ENCODE measurements around the gene CLEC2D. TPM values are rescaled to one million over a fixed set of nuclear protein-coding genes. Genes with fewer than 3 reads are reported as not detected.

Gene CLEC2D
- total RNA-seq, 1 experiment from 2014 or later, result 2.9 TPM

GRCh38 chr12:9636150-9636850 lies 33.2 kb upstream of the CLEC2D start:
- ChIA-PET POLR2A (ENCODE audit: unreplicated experiment) (interaction anchor here (0.7 kb wide), 1 partner anchor 11 kb away, joined by 3 read pairs; no protein-coding TSS in a partner anchor), CTCF (no interaction called here)
- Histone ChIP-seq H3K27me3 (ENCODE audit: low read length) (no peaks in the 10 kb centered on the region), H3K4me3 (ENCODE audit: low read length) (no peak overlapping the region), H4K20me1 (ENCODE audit: low read length) (no peaks in the 10 kb centered on the region), H3K4me1 (ENCODE audit: insufficient read depth, low read length) (peaks cover 8% of the 10 kb centered on the region; the same call in 1 of the 2 replicates), H3F3A (ENCODE audit: low read length, unreplicated experiment) (no peaks in the 10 kb centered on the region), H2AFZ (ENCODE audit: low read length) (no peak overlapping the region), H3K9me3 (ENCODE audit: low read length) (no peaks in the 10 kb centered on the region), H3K9me2 (replicated peaks; ENCODE audit: low read length) (no peaks in the 10 kb centered on the region), H3K36me3 (ENCODE audit: low read depth, low read length) (no peaks in the 10 kb centered on the region), H3K27ac (ENCODE audit: low read length) (no peak overlapping the region), H3K79me2 (ENCODE audit: low read length) (no peaks in the 10 kb centered on the region), H3K4me2 (ENCODE audit: low read length) (no peak overlapping the region), H3K9ac (ENCODE audit: low read length) (no peak overlapping the region)
- ATAC-seq (no peak), DNase-seq (no peak)
- no TSS peak for BruUV-seq (replicated peaks)
- TF ChIP-seq EZH2phosphoT487 (IDR thresholded peaks at IDR 0.05; ENCODE audit: borderline replicate concordance, low read length) (no peak), EZH2 (IDR thresholded peaks at IDR 0.05; ENCODE audit: low read length, unreplicated experiment) (no peak)
- TF ChIP-seq, protein P1, sequence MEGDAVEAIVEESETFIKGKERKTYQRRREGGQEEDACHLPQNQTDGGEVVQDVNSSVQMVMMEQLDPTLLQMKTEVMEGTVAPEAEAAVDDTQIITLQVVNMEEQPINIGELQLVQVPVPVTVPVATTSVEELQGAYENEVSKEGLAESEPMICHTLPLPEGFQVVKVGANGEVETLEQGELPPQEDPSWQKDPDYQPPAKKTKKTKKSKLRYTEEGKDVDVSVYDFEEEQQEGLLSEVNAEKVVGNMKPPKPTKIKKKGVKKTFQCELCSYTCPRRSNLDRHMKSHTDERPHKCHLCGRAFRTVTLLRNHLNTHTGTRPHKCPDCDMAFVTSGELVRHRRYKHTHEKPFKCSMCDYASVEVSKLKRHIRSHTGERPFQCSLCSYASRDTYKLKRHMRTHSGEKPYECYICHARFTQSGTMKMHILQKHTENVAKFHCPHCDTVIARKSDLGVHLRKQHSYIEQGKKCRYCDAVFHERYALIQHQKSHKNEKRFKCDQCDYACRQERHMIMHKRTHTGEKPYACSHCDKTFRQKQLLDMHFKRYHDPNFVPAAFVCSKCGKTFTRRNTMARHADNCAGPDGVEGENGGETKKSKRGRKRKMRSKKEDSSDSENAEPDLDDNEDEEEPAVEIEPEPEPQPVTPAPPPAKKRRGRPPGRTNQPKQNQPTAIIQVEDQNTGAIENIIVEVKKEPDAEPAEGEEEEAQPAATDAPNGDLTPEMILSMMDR (conservative IDR thresholded peaks at IDR 0.05; ENCODE audit: low read depth, low read length), result no peak
- intact Hi-C loops (cut with micrococcal nuclease), result no loop called here

DNA sequence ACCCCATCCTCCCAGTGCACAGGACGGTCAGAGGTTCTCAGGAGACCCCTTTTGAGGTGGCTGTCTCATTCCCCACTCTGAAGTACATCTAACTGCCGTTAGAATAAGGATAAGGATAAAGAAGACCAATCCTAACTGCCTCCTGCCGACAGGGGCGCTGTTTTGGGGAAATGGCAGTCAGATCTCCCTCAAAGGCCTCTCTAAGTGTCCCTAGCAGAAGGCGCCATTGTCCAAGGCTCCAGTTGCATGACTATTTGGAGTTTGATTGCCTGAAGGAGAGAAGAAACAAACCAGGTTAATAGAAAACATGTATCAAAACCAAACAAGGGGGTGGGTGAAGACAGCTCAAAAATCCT lies 32.7 kb upstream of the CLEC2D start:
- Histone ChIP-seq H3F3A (ENCODE audit: low read length, unreplicated experiment) (no peaks in the 10 kb centered on the region), H3K36me3 (ENCODE audit: low read depth, low read length) (no peaks in the 10 kb centered on the region), H3K4me3 (ENCODE audit: low read length) (no peak overlapping the region), H3K9me3 (ENCODE audit: low read length) (no peaks in the 10 kb centered on the region), H3K27ac (ENCODE audit: low read length) (no peak overlapping the region), H3K9ac (ENCODE audit: low read length) (no peak overlapping the region), H3K4me1 (ENCODE audit: insufficient read depth, low read length) (peaks cover 8% of the 10 kb centered on the region; the same call in 1 of the 2 replicates), H3K9me2 (replicated peaks; ENCODE audit: low read length) (no peaks in the 10 kb centered on the region), H4K20me1 (ENCODE audit: low read length) (no peaks in the 10 kb centered on the region), H2AFZ (ENCODE audit: low read length) (no peak overlapping the region), H3K4me2 (ENCODE audit: low read length) (no peak overlapping the region), H3K27me3 (ENCODE audit: low read length) (no peaks in the 10 kb centered on the region), H3K79me2 (ENCODE audit: low read length) (no peaks in the 10 kb centered on the region)
- no peak for DNase-seq
- intact Hi-C loops (cut with micrococcal nuclease), result no loop called here
- no peak for TF ChIP-seq EZH2 (IDR thresholded peaks at IDR 0.05; ENCODE audit: low read length, unreplicated experiment)
- no peak for TF ChIP-seq EZH2phosphoT487 (IDR thresholded peaks at IDR 0.05; ENCODE audit: borderline replicate concordance, low read length)
- TF ChIP-seq, protein P1 (conservative IDR thresholded peaks at IDR 0.05; ENCODE audit: low read depth, low read length), result 0 out of 2 replicates have a peak, but pooled peaks have one; percentile 11
- no peak for ATAC-seq
- ChIA-PET CTCF (no interaction called here), POLR2A (ENCODE audit: unreplicated experiment) (interaction anchor here (0.7 kb wide), 1 partner anchor 10 kb away, joined by 3 read pairs; no protein-coding TSS in a partner anchor)
- no TSS peak for BruUV-seq (replicated peaks)

DNA sequence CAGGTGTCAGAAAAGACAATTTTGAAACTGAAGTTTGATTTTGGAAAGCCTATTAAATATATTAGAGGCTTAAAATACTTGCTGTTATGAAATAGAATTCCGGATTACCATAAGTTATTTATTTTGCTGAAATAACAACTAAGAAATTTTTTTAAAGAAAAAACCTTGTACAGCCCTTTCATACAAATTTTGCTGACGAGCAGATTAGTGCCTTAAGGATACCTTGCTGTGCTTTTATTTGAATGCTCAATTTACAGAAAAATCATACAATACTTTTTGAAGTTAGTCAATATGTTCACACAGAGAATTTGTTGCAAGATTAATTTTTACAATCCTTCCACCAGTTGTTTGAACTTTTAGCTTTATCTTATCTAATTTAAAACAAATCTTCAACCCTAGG lies 29.5 kb upstream of the CLEC2D start:
- no TSS peak for BruUV-seq (replicated peaks)
- POLR2A ChIA-PET (ENCODE audit: unreplicated experiment), result no interaction called here

More for the DNA sequence above, 29.5 kb upstream of the CLEC2D start:
- Histone ChIP-seq H3K4me1 (ENCODE audit: insufficient read depth, low read length) (peaks cover 6% of the 10 kb centered on the region; the same call in 1 of the 2 replicates), H3K9me2 (replicated peaks; ENCODE audit: low read length) (no peaks in the 10 kb centered on the region), H3F3A (ENCODE audit: low read length, unreplicated experiment) (no peaks in the 10 kb centered on the region), H4K20me1 (ENCODE audit: low read length) (no peaks in the 10 kb centered on the region), H3K27me3 (ENCODE audit: low read length) (no peaks in the 10 kb centered on the region), H3K4me2 (ENCODE audit: low read length) (no peak overlapping the region), H3K9ac (ENCODE audit: low read length) (no peak overlapping the region), H3K79me2 (ENCODE audit: low read length) (no peaks in the 10 kb centered on the region), H3K27ac (ENCODE audit: low read length) (no peak overlapping the region), H3K4me3 (ENCODE audit: low read length) (no peak overlapping the region), H3K36me3 (ENCODE audit: low read depth, low read length) (no peaks in the 10 kb centered on the region), H3K9me3 (ENCODE audit: low read length) (no peaks in the 10 kb centered on the region), H2AFZ (ENCODE audit: low read length) (no peak overlapping the region)
- CTCF ChIA-PET, result no interaction called here
- ATAC-seq (no peak), DNase-seq (no peak)
- intact Hi-C loops (cut with micrococcal nuclease), result no loop called here
- no peak for TF ChIP-seq EZH2 (IDR thresholded peaks at IDR 0.05; ENCODE audit: low read length, unreplicated experiment)
- TF ChIP-seq, protein P1 (conservative IDR thresholded peaks at IDR 0.05; ENCODE audit: low read depth, low read length), result no peak
- TF ChIP-seq EZH2phosphoT487 (IDR thresholded peaks at IDR 0.05; ENCODE audit: borderline replicate concordance, low read length), result no peak
